ENCODE data around the gene RHOB.
"Not testable (repeated sequence)": the region's sequence is repeated elsewhere in the genome, so short reads cannot be mapped to it uniquely, and the experiment has no call there.

Gene RHOB

DNA sequence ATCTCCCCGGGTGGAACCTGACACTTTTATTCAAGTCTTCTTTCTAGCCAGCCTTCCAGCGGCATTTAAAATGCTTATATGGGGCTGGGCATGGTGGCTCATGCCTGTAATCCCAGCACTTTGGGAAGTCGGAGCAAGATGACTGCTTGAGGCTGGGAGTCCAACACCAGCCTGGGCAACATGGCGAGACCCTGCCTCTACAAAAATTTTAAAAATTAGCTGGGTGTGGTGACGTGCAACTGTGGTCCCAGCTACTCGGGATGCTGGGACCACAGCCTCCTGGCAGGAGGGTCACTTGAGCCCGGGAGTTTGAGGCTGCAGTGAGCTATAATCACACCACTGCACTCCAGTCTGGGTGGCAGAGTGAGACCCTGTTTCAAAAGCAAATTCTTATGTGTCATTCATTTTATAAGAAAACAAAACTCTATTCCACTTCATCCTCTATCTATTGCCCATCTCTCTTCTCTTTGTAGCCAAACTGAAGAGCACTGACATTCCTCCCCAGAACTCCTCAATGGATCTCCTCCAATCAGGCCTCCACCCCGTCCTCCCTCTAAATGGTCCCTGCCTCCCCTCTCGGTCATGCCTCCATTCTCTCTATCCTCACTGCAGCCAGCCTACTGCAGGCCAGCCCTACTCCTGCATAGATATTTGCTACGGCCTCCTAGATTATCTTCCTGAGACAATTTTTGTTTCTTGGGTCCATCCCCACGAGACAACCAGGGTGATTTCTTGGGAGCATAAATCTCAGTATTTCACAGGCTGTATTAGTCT lies 18.0 kb upstream of the RHOB start:
- Mint-ChIP-seq H3K27ac (peak overlapping the region; percentile 52), H3K36me3 (no peaks in the 10 kb centered on the region), H3K9me3 (no peaks in the 10 kb centered on the region), H3K4me1 (peaks cover 52% of the 10 kb centered on the region), H3K27me3 (no peaks in the 10 kb centered on the region), H3K4me3 (no peak overlapping the region)
- ATAC-seq, result no peak

DNA sequence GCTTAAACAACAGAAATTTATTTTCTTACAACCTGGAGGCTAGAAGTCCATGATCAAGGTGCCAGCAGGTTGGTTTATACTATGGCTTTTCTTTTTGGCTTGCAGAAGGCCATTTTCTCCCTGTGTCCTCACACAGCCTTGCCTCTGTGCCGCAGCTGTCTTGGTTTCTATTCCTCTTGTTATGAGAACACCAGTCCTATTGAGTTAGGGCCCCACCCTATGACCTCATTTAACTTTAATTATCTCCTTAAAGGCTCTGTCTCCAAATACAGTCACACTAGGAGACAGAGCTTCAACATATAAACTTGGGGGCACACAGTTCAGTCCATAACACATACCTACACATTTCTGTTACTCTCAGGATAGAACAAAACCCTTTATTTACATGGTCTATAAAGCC lies 17.3 kb upstream of the RHOB start:
- ATAC-seq, result peak; percentile 80
- no peak overlapping the region for H3K4me3 Mint-ChIP-seq

DNA sequence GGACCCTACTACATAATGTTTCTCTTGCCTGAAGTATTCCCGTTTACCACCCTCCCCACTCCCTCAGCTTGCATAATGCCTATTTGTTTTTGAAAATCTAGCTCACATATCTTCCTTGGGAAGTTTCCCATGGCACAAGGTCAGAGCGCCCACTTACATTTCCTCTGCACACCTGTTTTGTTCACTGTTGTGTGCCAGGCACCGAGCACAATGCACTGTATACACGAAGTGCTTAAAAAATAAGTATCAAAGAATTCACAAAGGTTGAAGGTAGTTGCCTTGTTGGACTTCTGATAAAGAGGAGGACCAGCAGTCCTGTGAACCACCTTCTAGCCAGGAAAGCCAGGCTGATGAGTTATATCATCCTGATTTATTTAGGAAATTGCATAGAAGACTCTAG lies 16.8 kb upstream of the RHOB start:
- no peak overlapping the region for H3K4me3 Mint-ChIP-seq
- no peaks in the 10 kb centered on the region for H3K36me3 Mint-ChIP-seq
- no peaks in the 10 kb centered on the region for H3K9me3 Mint-ChIP-seq
- ATAC-seq, result no peak
- peaks cover 4% of the 10 kb centered on the region for H3K27me3 Mint-ChIP-seq
- peak overlapping the region; percentile 52 for H3K27ac Mint-ChIP-seq
- peaks cover 42% of the 10 kb centered on the region for H3K4me1 Mint-ChIP-seq

More for the DNA sequence above, 17.3 kb upstream of the RHOB start:
- Mint-ChIP-seq H3K36me3 (no peaks in the 10 kb centered on the region), H3K27me3 (no peaks in the 10 kb centered on the region), H3K9me3 (no peaks in the 10 kb centered on the region), H3K4me1 (peaks cover 47% of the 10 kb centered on the region), H3K27ac (peak overlapping the region; percentile 52)

DNA sequence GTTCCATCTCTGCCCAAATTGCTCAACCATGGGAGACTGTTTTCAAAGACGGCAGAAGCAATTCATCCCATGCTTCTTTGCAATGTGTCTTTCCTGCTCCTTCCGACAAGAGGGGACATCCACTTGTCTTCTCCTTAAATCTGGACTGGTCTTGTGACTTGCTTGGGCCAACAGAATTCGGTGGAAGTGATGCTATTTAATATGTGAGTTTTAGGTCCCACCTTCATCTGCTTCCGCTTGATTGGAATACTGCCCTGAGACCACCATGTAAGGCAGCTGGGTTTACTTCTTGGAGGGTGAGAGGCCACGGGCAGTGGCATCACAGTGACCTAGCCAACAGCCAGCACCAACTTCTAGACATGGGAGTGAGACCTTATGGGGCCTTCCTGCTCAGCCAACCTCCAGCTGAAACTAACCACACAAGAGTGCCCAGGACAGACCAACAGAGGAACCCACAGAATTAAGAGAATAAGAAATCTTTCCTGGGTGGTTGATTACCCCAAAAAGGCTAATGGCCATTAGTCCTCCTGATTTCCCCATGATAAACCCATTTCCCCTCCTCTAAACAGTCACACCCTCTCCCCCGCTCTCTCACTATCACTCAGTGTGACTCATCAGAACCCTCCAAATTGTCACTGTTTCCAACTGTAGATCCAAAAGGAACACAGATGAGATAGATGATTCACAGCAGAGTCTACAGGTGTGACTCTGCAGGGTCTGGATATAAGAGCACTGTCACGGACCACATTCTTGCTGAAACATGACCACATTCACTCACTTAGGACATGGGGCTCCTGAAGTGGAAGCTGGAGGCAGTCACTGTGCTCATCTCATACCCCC lies 16.2 kb upstream of the RHOB start:
- Mint-ChIP-seq H3K9me3 (no peaks in the 10 kb centered on the region), H3K27ac (peak overlapping the region; percentile 52), H3K27me3 (peaks cover 9% of the 10 kb centered on the region), H3K4me3 (no peak overlapping the region), H3K36me3 (no peaks in the 10 kb centered on the region), H3K4me1 (peaks cover 35% of the 10 kb centered on the region)
- no peak for ATAC-seq

DNA sequence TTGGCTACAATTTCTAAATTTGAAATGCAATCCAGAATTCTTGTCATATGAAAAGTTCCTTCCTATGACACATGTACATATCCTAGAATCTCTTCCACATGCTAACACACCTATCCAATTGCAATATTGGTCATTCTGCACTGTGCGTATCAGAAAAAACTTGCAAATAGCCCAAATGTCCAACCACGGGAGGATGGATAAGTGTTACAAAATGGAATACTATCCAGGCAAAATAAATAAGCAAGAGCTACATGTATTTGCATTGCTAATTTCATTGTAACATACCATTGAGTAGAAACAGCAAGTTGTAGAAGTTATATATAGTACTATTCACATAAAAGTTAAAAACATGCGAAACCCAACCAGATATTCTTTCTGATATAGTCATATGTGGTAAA lies 15.6 kb upstream of the RHOB start:
- no peak for ATAC-seq

DNA sequence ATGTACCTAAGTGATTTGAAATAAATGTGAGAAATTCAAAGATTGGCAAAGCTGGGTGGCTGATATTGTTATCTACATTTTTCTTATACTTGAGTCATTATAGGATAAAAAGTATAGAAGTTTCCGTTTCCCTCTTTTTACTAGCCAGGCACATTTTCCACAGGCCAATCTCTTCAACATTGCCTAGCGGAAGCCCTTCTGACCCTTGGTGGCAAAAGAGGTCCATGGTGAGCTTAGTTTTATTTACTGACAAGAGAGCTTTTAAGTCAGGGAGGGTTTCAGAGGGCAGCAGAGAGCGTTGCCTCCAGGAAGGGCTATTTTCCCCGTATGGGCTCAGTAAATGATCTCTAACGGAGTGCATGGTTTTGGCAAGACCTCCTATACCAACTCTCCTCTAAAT lies 15.1 kb upstream of the RHOB start:
- H3K36me3 Mint-ChIP-seq, result no peaks in the 10 kb centered on the region
- no peak overlapping the region for H3K27ac Mint-ChIP-seq
- H3K27me3 Mint-ChIP-seq, result peaks cover 9% of the 10 kb centered on the region
- no peaks in the 10 kb centered on the region for H3K9me3 Mint-ChIP-seq
- H3K4me3 Mint-ChIP-seq, result no peak overlapping the region
- peaks cover 32% of the 10 kb centered on the region for H3K4me1 Mint-ChIP-seq
- ATAC-seq, result no peak

More for the DNA sequence above, 15.6 kb upstream of the RHOB start:
- Mint-ChIP-seq H3K36me3 (no peaks in the 10 kb centered on the region), H3K4me3 (no peak overlapping the region), H3K9me3 (no peaks in the 10 kb centered on the region), H3K27ac (peak overlapping the region; percentile 52), H3K4me1 (peaks cover 32% of the 10 kb centered on the region), H3K27me3 (peaks cover 9% of the 10 kb centered on the region)

DNA sequence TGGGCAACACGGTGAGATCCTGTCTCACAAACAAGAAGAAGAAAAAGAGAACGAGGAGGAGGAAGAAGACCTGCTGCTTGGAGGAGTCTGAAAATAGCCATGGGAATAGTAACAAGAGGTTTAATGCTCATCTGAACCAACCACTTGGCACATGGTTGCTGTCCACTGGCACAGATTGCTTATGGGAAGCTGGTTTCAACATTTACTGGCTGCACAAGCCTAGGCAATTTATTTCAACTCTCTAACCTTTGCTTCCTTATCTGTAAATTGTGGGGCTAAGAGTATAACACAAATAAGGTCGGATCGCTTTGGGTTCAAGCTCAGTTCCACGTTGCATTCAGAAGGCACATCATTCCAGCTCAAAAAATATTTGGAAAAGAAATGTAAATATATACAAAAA lies 14.2 kb upstream of the RHOB start:
- ATAC-seq, result no peak
- H3K36me3 Mint-ChIP-seq, result no peaks in the 10 kb centered on the region
- H3K27ac Mint-ChIP-seq, result no peak overlapping the region
- H3K4me3 Mint-ChIP-seq, result no peak overlapping the region
- H3K27me3 Mint-ChIP-seq, result peaks cover 9% of the 10 kb centered on the region
- H3K9me3 Mint-ChIP-seq, result no peaks in the 10 kb centered on the region
- H3K4me1 Mint-ChIP-seq, result peaks cover 32% of the 10 kb centered on the region

DNA sequence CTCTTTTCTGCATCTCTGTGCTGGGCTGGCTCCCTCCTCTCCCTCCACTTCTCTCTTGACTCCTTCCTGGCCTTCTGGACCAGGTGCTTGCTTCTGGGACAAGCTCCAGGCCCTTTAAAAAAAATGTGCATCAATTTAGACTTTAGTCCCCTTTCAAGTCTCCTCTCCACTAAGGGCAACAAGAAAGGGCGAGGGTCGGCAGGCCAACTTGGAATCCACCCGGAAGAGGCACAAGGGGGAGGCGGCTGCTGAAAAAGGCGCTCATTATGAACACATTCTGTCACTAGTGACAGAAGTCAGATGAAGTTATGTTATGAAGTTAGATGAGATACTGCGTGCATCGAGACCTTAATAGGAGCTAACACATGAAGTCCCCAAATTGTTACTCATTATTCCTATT lies 13.6 kb upstream of the RHOB start:
- Mint-ChIP-seq H3K4me1 (peaks cover 28% of the 10 kb centered on the region), H3K27ac (no peak overlapping the region)

DNA sequence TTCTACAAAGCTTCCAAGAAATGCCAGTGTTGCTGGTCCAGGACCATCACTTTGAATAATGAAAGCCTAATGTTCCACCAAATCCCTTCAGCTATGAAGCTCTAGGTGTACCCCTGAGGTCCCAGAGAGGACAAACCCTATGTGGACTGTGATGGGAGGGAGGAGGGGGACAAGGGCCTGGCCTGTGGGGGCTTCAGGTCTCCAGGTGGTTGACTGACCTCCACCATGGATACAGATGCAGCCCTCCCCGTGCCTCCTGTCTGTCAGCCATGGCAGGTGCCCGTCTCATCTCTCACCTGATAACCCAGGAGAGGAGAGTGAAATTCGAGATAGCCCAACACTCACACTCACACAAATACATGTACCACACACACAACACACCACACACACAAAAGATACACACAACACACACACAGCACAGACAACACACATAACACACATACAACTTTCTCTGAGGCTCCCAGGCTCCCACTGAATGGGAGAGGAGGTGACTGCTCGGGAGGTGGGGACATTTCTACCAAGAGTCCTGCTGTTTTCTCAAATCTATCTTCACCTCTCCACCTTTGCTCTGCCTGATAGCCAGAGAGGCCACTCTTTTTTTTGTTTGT lies 12.8 kb upstream of the RHOB start:
- ATAC-seq, result no peak
- H3K36me3 Mint-ChIP-seq, result no peaks in the 10 kb centered on the region
- H3K27ac Mint-ChIP-seq, result no peak overlapping the region
- peaks cover 9% of the 10 kb centered on the region for H3K27me3 Mint-ChIP-seq
- H3K4me3 Mint-ChIP-seq, result no peak overlapping the region
- peaks cover 22% of the 10 kb centered on the region for H3K4me1 Mint-ChIP-seq
- H3K9me3 Mint-ChIP-seq, result no peaks in the 10 kb centered on the region

More for the DNA sequence above, 13.6 kb upstream of the RHOB start:
- no peaks in the 10 kb centered on the region for H3K9me3 Mint-ChIP-seq
- no peak for ATAC-seq
- H3K4me3 Mint-ChIP-seq, result no peak overlapping the region
- no peaks in the 10 kb centered on the region for H3K36me3 Mint-ChIP-seq
- H3K27me3 Mint-ChIP-seq, result peaks cover 9% of the 10 kb centered on the region

DNA sequence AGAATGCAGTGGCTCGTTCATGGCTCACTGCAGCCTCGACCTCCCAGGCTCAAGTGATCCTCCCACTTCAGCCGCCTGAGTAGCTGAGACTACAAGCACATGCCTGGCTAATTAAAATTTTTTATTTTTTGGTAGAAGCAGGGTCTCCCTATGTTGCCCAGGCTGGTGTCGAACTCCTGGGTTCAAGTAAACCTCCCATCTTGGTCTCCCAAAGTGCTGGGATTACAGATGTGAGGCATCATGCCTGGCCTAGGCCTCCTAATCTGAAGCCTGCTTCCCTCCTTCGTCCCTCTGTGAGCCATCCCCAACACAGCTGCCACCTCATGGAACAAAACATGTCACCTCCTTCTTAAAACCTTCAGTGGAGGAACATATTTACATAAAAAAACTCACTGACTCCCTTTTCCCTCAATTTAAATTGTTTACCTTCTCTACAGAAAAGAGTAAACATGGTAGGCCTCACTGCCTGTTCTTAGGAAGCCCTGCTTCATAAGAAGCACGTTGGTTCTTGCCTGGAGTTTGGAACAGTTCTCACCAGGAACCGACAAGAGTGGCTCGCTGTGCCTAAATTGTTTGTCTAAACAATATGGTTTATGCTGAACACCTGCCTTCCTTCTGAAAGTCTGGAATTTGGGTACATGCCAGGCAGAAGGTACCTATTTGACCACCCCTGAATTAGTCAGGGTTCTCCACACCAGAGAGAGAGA lies 12.1 kb upstream of the RHOB start:
- Mint-ChIP-seq H3K27ac (no peak overlapping the region), H3K36me3 (no peaks in the 10 kb centered on the region), H3K4me3 (no peak overlapping the region), H3K4me1 (peaks cover 15% of the 10 kb centered on the region), H3K27me3 (peaks cover 9% of the 10 kb centered on the region), H3K9me3 (no peaks in the 10 kb centered on the region)
- no peak for ATAC-seq

DNA sequence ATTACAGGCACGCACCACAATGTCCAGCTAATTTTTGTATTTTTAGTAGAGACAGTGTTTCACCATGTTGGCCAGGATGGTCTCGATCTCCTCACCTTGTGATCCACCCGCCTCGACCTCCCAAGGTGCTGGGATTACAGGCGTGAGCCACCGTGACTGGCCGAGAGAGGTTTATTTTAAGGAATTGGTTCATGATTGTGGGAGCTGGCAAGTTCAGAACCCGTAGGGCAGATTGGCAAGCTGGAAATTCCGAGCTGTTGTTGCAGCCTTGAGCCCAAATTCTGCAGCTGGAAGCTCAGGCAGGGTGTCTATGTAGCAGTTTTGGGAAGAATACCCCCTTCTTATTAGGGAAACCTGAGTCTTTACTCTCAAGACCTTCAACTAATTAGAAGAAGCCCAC lies 11.4 kb upstream of the RHOB start:
- H3K4me1 Mint-ChIP-seq, H3K4me3 Mint-ChIP-seq, H3K9me3 Mint-ChIP-seq, H3K27me3 Mint-ChIP-seq, ATAC-seq, H3K36me3 Mint-ChIP-seq, H3K27ac Mint-ChIP-seq: not testable (repeated sequence)

DNA sequence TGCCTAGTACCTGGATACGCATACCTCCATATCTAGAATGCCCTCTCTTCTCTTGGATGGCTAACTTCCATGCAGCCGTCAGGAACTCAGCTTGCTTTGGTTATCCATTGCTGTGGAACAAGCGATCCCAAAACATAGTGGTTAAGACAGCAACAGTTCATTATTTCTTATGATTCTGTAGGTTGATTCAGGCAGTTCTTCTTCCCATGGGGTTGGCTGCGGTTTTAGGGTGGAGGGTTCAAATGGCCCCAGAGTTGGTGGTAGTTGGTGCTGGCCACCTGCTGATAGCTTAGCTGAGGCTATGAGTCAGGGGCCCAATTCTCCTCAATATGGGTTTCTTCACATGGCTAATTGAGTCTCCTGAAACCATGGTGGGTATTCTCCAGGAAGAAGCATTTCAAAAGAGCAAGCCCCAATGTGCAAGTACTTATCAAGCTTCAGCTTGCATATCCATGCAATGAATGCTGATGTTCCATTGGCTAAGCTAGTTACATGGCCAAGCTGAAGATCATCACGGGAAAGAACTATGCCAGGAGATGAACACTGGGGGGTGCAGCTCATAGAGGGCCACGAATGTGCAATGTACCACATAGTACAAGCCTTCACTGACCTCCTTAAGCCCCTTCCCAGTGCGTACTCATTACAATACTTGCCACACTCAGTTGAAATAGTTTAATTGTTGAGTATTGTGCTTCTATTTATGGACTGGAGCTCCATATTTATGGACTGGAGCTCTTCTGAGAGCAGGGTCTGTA lies 10.0 kb upstream of the RHOB start:
- no peak for ATAC-seq
- peaks cover 9% of the 10 kb centered on the region for H3K27me3 Mint-ChIP-seq

DNA sequence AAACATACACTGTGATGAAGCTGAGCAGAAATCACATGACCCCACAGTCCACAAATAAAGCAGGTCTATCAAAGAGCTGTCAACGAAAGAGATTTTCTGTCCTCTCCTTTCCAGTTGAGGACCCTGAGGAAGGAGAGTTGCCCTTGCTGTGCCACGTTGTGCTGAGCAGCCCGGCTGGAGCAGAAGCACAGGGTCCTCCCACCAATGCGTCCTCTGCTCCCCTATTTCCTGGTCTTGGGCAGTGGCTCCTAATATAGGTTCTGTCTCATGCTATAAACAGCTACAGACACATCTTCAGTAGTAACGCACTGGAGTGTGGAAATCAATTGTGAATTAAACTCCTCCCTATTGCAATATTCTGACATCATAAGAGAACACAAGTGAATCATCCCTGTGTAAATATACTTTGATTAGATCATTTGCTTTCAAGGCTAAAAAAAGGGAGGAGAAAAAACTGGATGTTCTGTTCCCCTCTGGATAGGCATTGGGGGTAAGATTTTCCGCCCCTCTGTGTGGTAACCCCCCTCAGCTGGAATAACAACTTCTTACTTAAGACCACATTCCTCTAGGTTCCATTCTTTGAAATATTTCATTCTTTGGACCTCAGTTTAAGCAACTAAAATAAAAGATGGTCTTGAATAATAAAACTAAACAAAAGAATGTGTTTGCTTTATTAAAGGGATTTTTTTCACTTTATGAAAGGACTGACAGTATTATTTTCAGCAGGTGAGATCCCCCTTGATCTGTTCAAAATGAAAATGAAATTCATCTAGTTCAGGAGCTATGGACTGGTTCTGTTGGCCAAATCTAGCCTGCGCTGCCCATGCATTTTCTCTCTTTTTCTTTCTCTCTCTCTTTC lies 8.3 kb upstream of the RHOB start:
- no peaks in the 10 kb centered on the region for H3K4me1 Mint-ChIP-seq
- no peaks in the 10 kb centered on the region for H3K9me3 Mint-ChIP-seq
- no peak for ATAC-seq
- H3K27ac Mint-ChIP-seq, result no peak overlapping the region
- H3K27me3 Mint-ChIP-seq, result peaks cover 9% of the 10 kb centered on the region
- H3K4me3 Mint-ChIP-seq, result no peak overlapping the region
- no peaks in the 10 kb centered on the region for H3K36me3 Mint-ChIP-seq

More for the DNA sequence above, 10.0 kb upstream of the RHOB start:
- Mint-ChIP-seq H3K9me3 (no peaks in the 10 kb centered on the region), H3K4me1 (no peaks in the 10 kb centered on the region), H3K36me3 (no peaks in the 10 kb centered on the region), H3K4me3 (no peak overlapping the region), H3K27ac (no peak overlapping the region)

DNA sequence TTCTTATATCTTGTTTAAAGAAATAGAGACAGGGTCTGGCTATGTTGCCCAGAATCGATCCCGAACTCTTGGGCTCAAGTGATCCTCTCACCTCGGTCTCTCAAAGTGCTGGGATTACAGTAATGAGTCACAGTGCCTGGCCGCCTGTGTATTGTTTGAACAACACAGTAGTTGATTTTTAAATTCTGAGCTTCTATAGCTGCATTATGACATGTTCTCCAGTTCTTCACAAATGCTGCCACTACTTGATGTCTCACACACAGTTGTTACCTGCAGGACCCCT lies 7.7 kb upstream of the RHOB start:
- peaks cover 9% of the 10 kb centered on the region for H3K27me3 Mint-ChIP-seq
- H3K4me3 Mint-ChIP-seq, result no peak overlapping the region
- no peak for ATAC-seq
- no peaks in the 10 kb centered on the region for H3K4me1 Mint-ChIP-seq
- H3K9me3 Mint-ChIP-seq, result no peaks in the 10 kb centered on the region
- no peak overlapping the region for H3K27ac Mint-ChIP-seq
- no peaks in the 10 kb centered on the region for H3K36me3 Mint-ChIP-seq

Data from stimulated activated memory B cell treated with anti-CD40 and anti-IgM and Interleukin-4, amounts not matched to agents 10 μg/mL and 1 μg/mL and 100 μg/mL, for 72 hours (primary cell).